Measurements from ENCODE around the gene SLC8A3. TPM values are rescaled to one million over a fixed set of nuclear protein-coding genes. Genes with fewer than 3 reads are reported as not detected.

The SLC8A3 gene
- total RNA-seq, 3 donors from 2014 or later (not counting 1 experiment from before 2014, with no cell fraction given), result 0.30 to 0.56 (median 0.32) TPM

DNA sequence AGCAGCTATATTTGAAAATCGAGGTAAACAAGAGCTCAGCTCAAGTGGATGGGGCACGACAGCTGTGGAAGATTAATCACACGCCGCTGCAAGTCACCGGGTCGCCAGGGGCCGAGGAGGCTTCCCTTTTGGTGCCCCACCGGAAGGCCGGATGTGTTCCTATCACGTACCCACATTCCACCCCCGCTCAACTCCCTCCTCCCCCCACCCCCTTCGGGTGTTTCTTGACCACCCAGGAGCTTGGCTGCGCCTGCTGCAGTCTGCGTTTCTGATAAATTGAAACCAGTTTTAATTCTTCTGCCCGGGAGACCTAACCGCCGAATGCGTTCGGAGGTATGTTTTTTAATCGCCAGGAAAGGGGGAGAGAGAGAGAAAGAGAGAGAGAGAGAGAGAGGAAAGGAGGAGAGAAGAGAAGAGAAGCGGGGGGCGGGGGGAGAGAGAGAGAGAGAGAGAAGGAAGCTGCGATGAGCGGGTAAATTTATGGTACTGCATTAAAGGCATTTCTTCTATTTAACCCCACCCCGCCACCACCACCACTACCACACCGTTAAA is 1.8 kb downstream of the SLC8A3 start:
- DNase-seq (no peak), ATAC-seq (peak in 1 of 3 donors; percentile 7)
- Histone ChIP-seq H3K27me3 (ENCODE audit: control insufficient read depth, insufficient read depth, low read length) (peaks cover 22% of the 10 kb centered on the region), H3K4me3 (ENCODE audit: low read length) (peak overlapping the region; percentile 33), H3K9me3 (ENCODE audit: control insufficient read depth, insufficient read depth, low read length) (no peaks in the 10 kb centered on the region), H3K27ac (ENCODE audit: low read length) (no peak overlapping the region), H3K4me1 (ENCODE audit: control insufficient read depth, insufficient read depth, low read length) (peaks cover 22% of the 10 kb centered on the region), H3K36me3 (ENCODE audit: control insufficient read depth, insufficient read depth, low read length) (no peaks in the 10 kb centered on the region)
- peaks cover 19 to 30% of the 10 kb centered on the region in 2 donors for H3K4me1 Mint-ChIP-seq
- WGBS (ENCODE audit: insufficient coverage), result 4% methylated on average over 22 of the region's 26 CpGs
- H3K27me3 Mint-ChIP-seq (ENCODE audit: low read depth in 2 of 2), result peaks cover 28 to 31% of the 10 kb centered on the region in 2 donors
- peak overlapping the region in 1 of 2 donors; percentile 47 for H3K27ac Mint-ChIP-seq
- no peaks in the 10 kb centered on the region for H3K9me3 Mint-ChIP-seq
- TF ChIP-seq CTCF (IDR thresholded peaks at IDR 0.05), result no peak
- no peaks in the 10 kb centered on the region for H3K36me3 Mint-ChIP-seq
- peak overlapping the region; percentile 89 for H3K4me3 Mint-ChIP-seq
- intact Hi-C loops (cut with micrococcal nuclease), result no loop called here

- ATAC-seq, result no peak
- Histone ChIP-seq H3K9me3 (ENCODE audit: control insufficient read depth, insufficient read depth, low read length) (no peaks in the 10 kb centered on the region), H3K27ac (ENCODE audit: low read length) (no peak overlapping the region), H3K4me3 (ENCODE audit: low read length) (no peak overlapping the region), H3K36me3 (ENCODE audit: control insufficient read depth, insufficient read depth, low read length) (no peaks in the 10 kb centered on the region), H3K27me3 (ENCODE audit: control insufficient read depth, insufficient read depth, low read length) (peaks cover 17% of the 10 kb centered on the region), H3K4me1 (ENCODE audit: control insufficient read depth, insufficient read depth, low read length) (peaks cover 19% of the 10 kb centered on the region)
- DNase-seq, result no peak
- TF ChIP-seq CTCF (IDR thresholded peaks at IDR 0.05), result no peak
- Mint-ChIP-seq H3K9me3 (no peaks in the 10 kb centered on the region), H3K27ac (no peak overlapping the region), H3K4me3 (no peak overlapping the region), H3K36me3 (no peaks in the 10 kb centered on the region), H3K4me1 (peaks cover 19 to 20% of the 10 kb centered on the region in 2 donors), H3K27me3 (ENCODE audit: low read depth in 2 of 2) (peaks cover under 1 to 11% of the 10 kb centered on the region in 2 donors)
- intact Hi-C loops (cut with micrococcal nuclease), result no loop called here
- 74% methylated on average over 6 of the region's 6 CpGs for WGBS (ENCODE audit: insufficient coverage)
Measured at GRCh38 chr14:70183991-70184390, 4.8 kb downstream of the SLC8A3 start.

DNA sequence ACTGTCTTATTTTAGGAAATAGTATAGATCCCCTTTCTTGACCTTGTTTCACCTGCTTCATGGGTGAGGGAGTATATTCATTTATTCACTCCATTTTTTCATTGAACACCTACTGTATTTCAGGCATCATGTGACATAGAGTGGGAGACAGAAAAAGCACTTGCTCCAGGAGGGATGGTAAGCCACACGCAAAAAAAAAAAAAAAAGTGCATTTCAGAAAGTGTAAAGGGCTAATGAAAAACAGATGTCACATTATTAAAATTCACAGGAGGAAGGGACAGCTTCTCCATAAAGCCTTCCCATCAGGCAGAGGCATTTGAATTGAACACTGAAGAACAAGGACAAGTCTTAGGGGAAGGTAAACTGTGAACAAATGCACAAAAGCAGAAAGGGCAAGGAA is 7.5 kb downstream of the SLC8A3 start:
- WGBS (ENCODE audit: insufficient coverage), result 100% methylated on average over 1 of the region's 1 CpG
- no peaks in the 10 kb centered on the region for H3K4me1 ChIP-seq (ENCODE audit: control insufficient read depth, insufficient read depth, low read length)
- no peaks in the 10 kb centered on the region for H3K36me3 Mint-ChIP-seq
- ATAC-seq (no peak), DNase-seq (no peak)
- no peaks in the 10 kb centered on the region for H3K9me3 ChIP-seq (ENCODE audit: control insufficient read depth, insufficient read depth, low read length)
- no peak overlapping the region for H3K27ac Mint-ChIP-seq
- H3K9me3 Mint-ChIP-seq, result no peaks in the 10 kb centered on the region
- peaks cover 6 to 14% of the 10 kb centered on the region in 2 donors for H3K27me3 Mint-ChIP-seq (ENCODE audit: low read depth in 2 of 2)
- H3K4me3 Mint-ChIP-seq, result no peak overlapping the region
- peaks cover 4% of the 10 kb centered on the region for H3K27me3 ChIP-seq (ENCODE audit: control insufficient read depth, insufficient read depth, low read length)
- no peaks in the 10 kb centered on the region for H3K4me1 Mint-ChIP-seq
- intact Hi-C loops (cut with micrococcal nuclease), result no loop called here
- TF ChIP-seq CTCF (IDR thresholded peaks at IDR 0.05), result no peak
- H3K36me3 ChIP-seq (ENCODE audit: control insufficient read depth, insufficient read depth, low read length), result no peaks in the 10 kb centered on the region
- no peak overlapping the region for H3K27ac ChIP-seq (ENCODE audit: low read length)
- no peak overlapping the region for H3K4me3 ChIP-seq (ENCODE audit: low read length)

DNA sequence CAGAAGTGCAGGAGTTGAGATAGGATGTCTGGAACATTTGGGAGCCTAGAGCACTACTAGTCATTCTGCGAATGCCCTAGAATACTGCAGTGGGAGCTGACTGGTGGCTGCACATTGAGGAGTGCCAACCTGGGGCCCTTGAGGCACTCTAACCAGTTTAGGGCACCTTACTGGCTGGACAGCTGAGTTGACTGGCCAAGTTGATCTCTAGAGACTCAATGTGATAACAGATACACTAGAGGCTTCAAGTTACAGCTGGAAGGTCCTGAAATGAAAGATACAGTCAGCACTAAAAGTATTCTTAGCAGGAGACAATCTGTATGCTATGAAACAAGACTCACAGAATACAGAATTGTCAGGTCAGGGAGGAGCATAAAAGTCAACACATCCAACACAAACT is 8.0 kb downstream of the SLC8A3 start:
- DNase-seq (no peak), ATAC-seq (no peak)
- no peak overlapping the region for H3K4me3 ChIP-seq (ENCODE audit: low read length)
- H3K4me3 Mint-ChIP-seq, result no peak overlapping the region
- 88% methylated on average over 1 of the region's 1 CpG for WGBS (ENCODE audit: insufficient coverage)
- peaks cover 6 to 14% of the 10 kb centered on the region in 2 donors for H3K27me3 Mint-ChIP-seq (ENCODE audit: low read depth in 2 of 2)
- H3K9me3 Mint-ChIP-seq, result no peaks in the 10 kb centered on the region
- no peaks in the 10 kb centered on the region for H3K4me1 ChIP-seq (ENCODE audit: control insufficient read depth, insufficient read depth, low read length)
- TF ChIP-seq CTCF (IDR thresholded peaks at IDR 0.05), result no peak
- intact Hi-C loops (cut with micrococcal nuclease), result no loop called here
- H3K9me3 ChIP-seq (ENCODE audit: control insufficient read depth, insufficient read depth, low read length), result no peaks in the 10 kb centered on the region
- H3K27ac Mint-ChIP-seq, result no peak overlapping the region
- H3K36me3 Mint-ChIP-seq, result no peaks in the 10 kb centered on the region
- H3K4me1 Mint-ChIP-seq, result no peaks in the 10 kb centered on the region
- peaks cover 2% of the 10 kb centered on the region for H3K27me3 ChIP-seq (ENCODE audit: control insufficient read depth, insufficient read depth, low read length)
- H3K36me3 ChIP-seq (ENCODE audit: control insufficient read depth, insufficient read depth, low read length), result no peaks in the 10 kb centered on the region
- H3K27ac ChIP-seq (ENCODE audit: low read length), result no peak overlapping the region

All from natural killer cell (primary cell).